ENCODE measurements around the gene LCAT. TPM values are rescaled to one million over a fixed set of nuclear protein-coding genes. Genes with fewer than 3 reads are reported as not detected.

The LCAT gene
- total RNA-seq, 5 donors from 2014 or later (not counting 1 experiment from before 2014, with no cell fraction given): 9.8 to 20.7 (median 18.7) TPM

DNA sequence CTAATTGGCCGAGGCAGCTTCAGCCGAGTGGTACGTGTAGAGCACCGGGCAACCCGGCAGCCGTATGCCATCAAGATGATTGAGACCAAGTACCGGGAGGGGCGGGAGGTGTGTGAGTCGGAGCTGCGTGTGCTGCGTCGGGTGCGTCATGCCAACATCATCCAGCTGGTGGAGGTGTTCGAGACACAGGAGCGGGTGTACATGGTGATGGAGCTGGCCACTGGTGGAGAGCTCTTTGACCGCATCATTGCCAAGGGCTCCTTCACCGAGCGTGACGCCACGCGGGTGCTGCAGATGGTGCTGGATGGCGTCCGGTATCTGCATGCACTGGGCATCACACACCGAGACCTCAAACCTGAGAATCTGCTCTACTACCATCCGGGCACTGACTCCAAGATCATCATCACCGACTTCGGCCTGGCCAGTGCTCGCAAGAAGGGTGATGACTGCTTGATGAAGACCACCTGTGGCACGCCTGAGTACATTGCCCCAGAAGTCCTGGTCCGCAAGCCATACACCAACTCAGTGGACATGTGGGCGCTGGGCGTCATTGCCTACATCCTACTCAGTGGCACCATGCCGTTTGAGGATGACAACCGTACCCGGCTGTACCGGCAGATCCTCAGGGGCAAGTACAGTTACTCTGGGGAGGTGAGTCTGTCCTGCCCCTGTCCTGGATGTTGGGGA is 34.7 kb downstream of the LCAT start:
- Histone ChIP-seq H3K27me3 (replicated peaks in 1 of 2; ENCODE audit: control insufficient read depth in 2 of 2, extremely low read depth in 1 of 2, insufficient read depth in 2 of 2, low read length in 1 of 2) (no peaks in the 10 kb centered on the region), H3K27ac (ENCODE audit: low read length) (no peak overlapping the region), H3K4me3 (ENCODE audit: control insufficient read depth in 1 of 2, extremely low read depth in 1 of 2, low read length in 1 of 2) (no peak overlapping the region), H3K9me3 (no peaks in the 10 kb centered on the region), H3K4me1 (ENCODE audit: control insufficient read depth in 1 of 2, extremely low read depth in 1 of 2, insufficient read depth in 2 of 2, low read length in 2 of 2) (peaks cover 0 to 12% of the 10 kb centered on the region in 2 experiments), H3K36me3 (ENCODE audit: control insufficient read depth in 2 of 2, extremely low read depth in 1 of 2, insufficient read depth in 1 of 2, low read length in 1 of 2) (peaks cover 3 to 33% of the 10 kb centered on the region in 2 donors)
- no peak for DNase-seq
- H3K27me3 Mint-ChIP-seq: no peaks in the 10 kb centered on the region
- CTCF ChIA-PET: interaction anchor here in 1 of 2 donors (0.6 to 1.1 kb wide), 2 partner anchors 9 to 158 kb away, joined by 3 to 5 read pairs; no protein-coding TSS in a partner anchor
- no peak overlapping the region for H3K27ac Mint-ChIP-seq
- no peak for ATAC-seq (replicated peaks in 1 of 4)
- POLR2A ChIA-PET: no interaction called here
- H3K4me1 Mint-ChIP-seq: peaks cover 8 to 21% (median 15%) of the 10 kb centered on the region in 3 donors
- H3K9me3 Mint-ChIP-seq: no peaks in the 10 kb centered on the region
- WGBS (ENCODE audit: insufficient coverage): 98% methylated on average over 31 of the region's 36 CpGs
- no peak overlapping the region for H3K4me3 Mint-ChIP-seq
- peaks cover 27% of the 10 kb centered on the region for H3K36me3 Mint-ChIP-seq

- Histone ChIP-seq H3K27me3 (replicated peaks in 1 of 2; ENCODE audit: control insufficient read depth in 2 of 2, extremely low read depth in 1 of 2, insufficient read depth in 2 of 2, low read length in 1 of 2) (no peaks in the 10 kb centered on the region), H3K9me3 (no peaks in the 10 kb centered on the region), H3K4me3 (ENCODE audit: control insufficient read depth in 1 of 2, extremely low read depth in 1 of 2, low read length in 1 of 2) (no peak overlapping the region), H3K27ac (ENCODE audit: low read length) (no peak overlapping the region), H3K4me1 (ENCODE audit: control insufficient read depth in 1 of 2, extremely low read depth in 1 of 2, insufficient read depth in 2 of 2, low read length in 2 of 2) (peaks cover 0 to 12% of the 10 kb centered on the region in 2 experiments), H3K36me3 (ENCODE audit: control insufficient read depth in 2 of 2, extremely low read depth in 1 of 2, insufficient read depth in 1 of 2, low read length in 1 of 2) (peaks cover 7 to 40% of the 10 kb centered on the region in 2 donors)
- no peak overlapping the region for H3K27ac Mint-ChIP-seq
- H3K36me3 Mint-ChIP-seq: peaks cover 31% of the 10 kb centered on the region
- no peaks in the 10 kb centered on the region for H3K9me3 Mint-ChIP-seq
- CTCF ChIA-PET: no interaction called here
- POLR2A ChIA-PET: interaction anchor here in 1 of 2 donors (0.5 kb wide), 1 partner anchor 23 kb away, joined by 7 read pairs; no protein-coding TSS in a partner anchor
- H3K4me3 Mint-ChIP-seq: no peak overlapping the region
- no peaks in the 10 kb centered on the region for H3K27me3 Mint-ChIP-seq
- peaks cover 11 to 21% (median 13%) of the 10 kb centered on the region in 3 donors for H3K4me1 Mint-ChIP-seq
- DNase-seq (no peak), ATAC-seq (replicated peaks in 1 of 4) (no peak)
- 90% methylated on average over 10 of the region's 11 CpGs for WGBS (ENCODE audit: insufficient coverage)
These were observed 36.3 kb downstream of the LCAT start for GRCh38 chr16:67907397-67908180.

- Mint-ChIP-seq H3K36me3 (peaks cover 12% of the 10 kb centered on the region), H3K4me1 (peaks cover 15 to 25% (median 19%) of the 10 kb centered on the region in 3 donors), H3K4me3 (no peak overlapping the region), H3K27me3 (no peaks in the 10 kb centered on the region), H3K9me3 (no peaks in the 10 kb centered on the region), H3K27ac (peak overlapping the region in 1 of 2 donors; percentile 34)
- H3K36me3 ChIP-seq (ENCODE audit: control insufficient read depth in 2 of 2, extremely low read depth in 1 of 2, insufficient read depth in 1 of 2, low read length in 1 of 2): peaks cover 10 to 13% of the 10 kb centered on the region in 2 donors
- 100% methylated on average over 1 of the region's 4 CpGs for WGBS (ENCODE audit: insufficient coverage)
- ChIA-PET CTCF (no interaction called here), POLR2A (no interaction called here)
- no peaks in the 10 kb centered on the region for H3K27me3 ChIP-seq (replicated peaks in 1 of 2; ENCODE audit: control insufficient read depth in 2 of 2, extremely low read depth in 1 of 2, insufficient read depth in 2 of 2, low read length in 1 of 2)
- no peak overlapping the region for H3K4me3 ChIP-seq (ENCODE audit: control insufficient read depth in 1 of 2, extremely low read depth in 1 of 2, low read length in 1 of 2)
- H3K4me1 ChIP-seq (ENCODE audit: control insufficient read depth in 1 of 2, extremely low read depth in 1 of 2, insufficient read depth in 2 of 2, low read length in 2 of 2): no peaks in the 10 kb centered on the region
- no peaks in the 10 kb centered on the region for H3K9me3 ChIP-seq
- H3K27ac ChIP-seq (ENCODE audit: low read length): no peak overlapping the region
- no peak for ATAC-seq (replicated peaks in 1 of 4)
- DNase-seq: no peak
These were observed 41.1 kb downstream of the LCAT start for GRCh38 chr16:67902831-67903230.

- 86% methylated on average over 3 of the region's 5 CpGs for WGBS (ENCODE audit: insufficient coverage)
- POLR2A ChIA-PET: interaction anchor here in 1 of 2 donors (0.7 kb wide), 1 partner anchor 39 kb away, joined by 6 read pairs; no protein-coding TSS in a partner anchor
- CTCF ChIA-PET: no interaction called here
- Mint-ChIP-seq H3K36me3 (peaks cover 15% of the 10 kb centered on the region), H3K4me1 (peaks cover 24 to 29% (median 29%) of the 10 kb centered on the region in 3 donors), H3K4me3 (no peak overlapping the region), H3K27ac (no peak overlapping the region), H3K27me3 (no peaks in the 10 kb centered on the region), H3K9me3 (no peaks in the 10 kb centered on the region)
- H3K9me3 ChIP-seq: no peaks in the 10 kb centered on the region
- H3K27me3 ChIP-seq (replicated peaks in 1 of 2; ENCODE audit: control insufficient read depth in 2 of 2, extremely low read depth in 1 of 2, insufficient read depth in 2 of 2, low read length in 1 of 2): no peaks in the 10 kb centered on the region
- DNase-seq: no peak
- ATAC-seq (replicated peaks in 1 of 4): no peak
- peaks cover 0 to 2% of the 10 kb centered on the region in 2 experiments for H3K4me1 ChIP-seq (ENCODE audit: control insufficient read depth in 1 of 2, extremely low read depth in 1 of 2, insufficient read depth in 2 of 2, low read length in 2 of 2)
- no peak overlapping the region for H3K27ac ChIP-seq (ENCODE audit: low read length)
- no peak overlapping the region for H3K4me3 ChIP-seq (ENCODE audit: control insufficient read depth in 1 of 2, extremely low read depth in 1 of 2, low read length in 1 of 2)
- H3K36me3 ChIP-seq (ENCODE audit: control insufficient read depth in 2 of 2, extremely low read depth in 1 of 2, insufficient read depth in 1 of 2, low read length in 1 of 2): peaks cover 10 to 13% of the 10 kb centered on the region in 2 donors
These were observed 42.2 kb downstream of the LCAT start for GRCh38 chr16:67901734-67902133.

DNA sequence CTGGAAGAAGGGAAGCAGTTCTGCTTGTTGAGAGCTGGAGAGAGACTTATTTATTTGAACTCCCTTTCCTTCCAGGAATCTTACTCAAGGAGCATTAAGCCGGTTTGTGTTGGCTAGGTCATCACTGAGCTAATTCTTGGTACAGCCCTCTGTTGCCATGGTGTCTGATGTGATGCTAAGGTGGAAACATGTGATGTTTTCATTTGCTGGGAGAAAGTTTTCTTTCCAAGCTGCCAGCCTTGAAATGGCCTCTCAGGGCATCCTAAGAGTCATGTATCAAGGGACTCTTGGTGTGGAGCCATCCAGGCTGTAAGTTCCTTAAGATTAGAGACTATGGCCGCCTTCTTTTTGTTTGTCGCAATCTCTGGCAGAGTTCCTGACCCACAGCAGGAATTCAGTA is 46.7 kb downstream of the LCAT start:
- Histone ChIP-seq H3K9me3 (no peaks in the 10 kb centered on the region), H3K27me3 (replicated peaks in 1 of 2; ENCODE audit: control insufficient read depth in 2 of 2, extremely low read depth in 1 of 2, insufficient read depth in 2 of 2, low read length in 1 of 2) (no peaks in the 10 kb centered on the region), H3K4me3 (ENCODE audit: control insufficient read depth in 1 of 2, extremely low read depth in 1 of 2, low read length in 1 of 2) (no peak overlapping the region), H3K27ac (ENCODE audit: low read length) (no peak overlapping the region), H3K4me1 (ENCODE audit: control insufficient read depth in 1 of 2, extremely low read depth in 1 of 2, insufficient read depth in 2 of 2, low read length in 2 of 2) (peaks cover 14 to 27% of the 10 kb centered on the region in 2 experiments), H3K36me3 (ENCODE audit: control insufficient read depth in 2 of 2, extremely low read depth in 1 of 2, insufficient read depth in 1 of 2, low read length in 1 of 2) (peaks cover 4 to 11% of the 10 kb centered on the region in 2 donors)
- ChIA-PET POLR2A (interaction anchor here in 1 of 2 donors (0.6 kb wide), 1 partner anchor 42 kb away, joined by 7 read pairs; no protein-coding TSS in a partner anchor), CTCF (interaction anchor here in 1 of 2 donors (0.6 to 1.5 kb wide), 4 partner anchors 11 to 449 kb away, joined by 3 to 4 read pairs (median 3); partner anchors contain the start of gene CTRL)
- ATAC-seq (replicated peaks in 1 of 4): no peak
- Mint-ChIP-seq H3K36me3 (peaks cover 4% of the 10 kb centered on the region), H3K4me1 (peaks cover 53 to 67% (median 58%) of the 10 kb centered on the region in 3 donors), H3K27me3 (no peaks in the 10 kb centered on the region), H3K4me3 (no peak overlapping the region), H3K27ac (no peak overlapping the region), H3K9me3 (no peaks in the 10 kb centered on the region)
- no peak for DNase-seq
- WGBS (ENCODE audit: insufficient coverage): 100% methylated on average over 1 of the region's 3 CpGs

- H3K4me3 Mint-ChIP-seq: peak overlapping the region; percentile 90 to 96 (median 95)
- peak overlapping the region; percentile 86 to 91 for H3K27ac Mint-ChIP-seq
- H3K4me1 Mint-ChIP-seq: peaks cover 40 to 55% (median 49%) of the 10 kb centered on the region in 3 donors
- Histone ChIP-seq H3K9me3 (no peaks in the 10 kb centered on the region), H3K27me3 (replicated peaks in 1 of 2; ENCODE audit: control insufficient read depth in 2 of 2, extremely low read depth in 1 of 2, insufficient read depth in 2 of 2, low read length in 1 of 2) (no peaks in the 10 kb centered on the region), H3K36me3 (ENCODE audit: control insufficient read depth in 2 of 2, extremely low read depth in 1 of 2, insufficient read depth in 1 of 2, low read length in 1 of 2) (peaks cover 0 to 3% of the 10 kb centered on the region in 2 donors), H3K4me3 (ENCODE audit: control insufficient read depth in 1 of 2, extremely low read depth in 1 of 2, low read length in 1 of 2) (peak overlapping the region; percentile 87 to 95), H3K27ac (ENCODE audit: low read length) (peak overlapping the region; percentile 85), H3K4me1 (ENCODE audit: control insufficient read depth in 1 of 2, extremely low read depth in 1 of 2, insufficient read depth in 2 of 2, low read length in 2 of 2) (peaks cover 14 to 27% of the 10 kb centered on the region in 2 experiments)
- no peaks in the 10 kb centered on the region for H3K27me3 Mint-ChIP-seq
- DNase-seq (peak in 5 of 35 experiments; percentile 2 to 31 (median 11)), ATAC-seq (replicated peaks in 1 of 4) (no peak)
- CTCF ChIA-PET: interaction anchor here in 1 of 2 donors (1.0 to 1.3 kb wide), 2 partner anchors 10 to 78 kb away, joined by 4 to 6 read pairs; no protein-coding TSS in a partner anchor
- peaks cover 4% of the 10 kb centered on the region for H3K36me3 Mint-ChIP-seq
- POLR2A ChIA-PET: interaction anchor here (0.6 to 1.2 kb wide), 2 partner anchors 77 to 87 kb away, joined by 3 to 10 read pairs; no protein-coding TSS in a partner anchor
- H3K9me3 Mint-ChIP-seq: no peaks in the 10 kb centered on the region
- WGBS (ENCODE audit: insufficient coverage): 35% methylated on average over 8 of the region's 14 CpGs
These were observed 50.0 kb downstream of the LCAT start for GRCh38 chr16:67893743-67894399.
